Stimulated activated naive CD4-positive, alpha-beta T cell treated with Interleukin-2 at 50 U/mL for 16 hours (primary cell): ENCODE data around the gene TMUB2.
A peak's percentile ranks its signal among the peaks of the same experiment; 100 is the strongest.
"Not testable (repeated sequence)": the region's sequence is repeated elsewhere in the genome, so short reads cannot be mapped to it uniquely, and the experiment has no call there.

Experiments used
- DNase-seq: peaks from one replicate; lab custom pipeline; 2025; lab: John Stamatoyannopoulos, UW

TMUB2 gene

DNA sequence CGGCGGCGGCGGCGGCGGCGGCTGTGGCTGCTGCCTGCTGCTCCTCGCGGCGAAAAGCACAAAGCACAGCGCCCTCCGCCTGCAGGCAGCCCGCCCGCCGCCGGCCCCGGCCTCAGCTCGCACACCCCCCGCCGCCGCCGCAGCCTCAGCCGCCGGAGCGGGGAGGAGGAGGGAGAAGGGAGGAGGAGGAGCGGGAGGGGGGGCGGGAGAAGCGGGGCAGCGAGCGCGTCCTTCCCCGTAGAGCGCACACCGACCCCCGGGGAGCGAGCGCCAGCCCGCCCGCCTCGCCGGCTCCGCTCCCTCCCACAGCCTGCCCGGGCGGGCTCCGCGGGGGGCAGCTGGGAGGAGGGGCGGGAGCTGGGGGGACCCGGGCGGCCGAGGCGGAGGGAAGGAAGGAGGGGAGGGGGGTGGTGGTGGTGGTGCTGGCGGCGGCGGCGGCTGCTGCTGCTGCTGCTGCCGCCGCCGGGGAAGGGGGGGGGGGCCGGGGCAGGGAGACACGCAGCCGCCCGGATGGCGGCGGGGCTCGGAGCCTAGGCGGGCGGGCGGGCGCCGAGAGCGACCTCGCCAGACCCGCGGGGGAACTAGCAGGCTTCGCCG, 32.9 kb downstream of the TMUB2 start, which contains the start of gene UBTF:
Gene UBTF (minus strand): TSS at position 60 of the 597 bp plus-strand sequence. CDS start 1,446 bp downstream, outside the sequence.
- peak; percentile 63 for DNase-seq

DNA sequence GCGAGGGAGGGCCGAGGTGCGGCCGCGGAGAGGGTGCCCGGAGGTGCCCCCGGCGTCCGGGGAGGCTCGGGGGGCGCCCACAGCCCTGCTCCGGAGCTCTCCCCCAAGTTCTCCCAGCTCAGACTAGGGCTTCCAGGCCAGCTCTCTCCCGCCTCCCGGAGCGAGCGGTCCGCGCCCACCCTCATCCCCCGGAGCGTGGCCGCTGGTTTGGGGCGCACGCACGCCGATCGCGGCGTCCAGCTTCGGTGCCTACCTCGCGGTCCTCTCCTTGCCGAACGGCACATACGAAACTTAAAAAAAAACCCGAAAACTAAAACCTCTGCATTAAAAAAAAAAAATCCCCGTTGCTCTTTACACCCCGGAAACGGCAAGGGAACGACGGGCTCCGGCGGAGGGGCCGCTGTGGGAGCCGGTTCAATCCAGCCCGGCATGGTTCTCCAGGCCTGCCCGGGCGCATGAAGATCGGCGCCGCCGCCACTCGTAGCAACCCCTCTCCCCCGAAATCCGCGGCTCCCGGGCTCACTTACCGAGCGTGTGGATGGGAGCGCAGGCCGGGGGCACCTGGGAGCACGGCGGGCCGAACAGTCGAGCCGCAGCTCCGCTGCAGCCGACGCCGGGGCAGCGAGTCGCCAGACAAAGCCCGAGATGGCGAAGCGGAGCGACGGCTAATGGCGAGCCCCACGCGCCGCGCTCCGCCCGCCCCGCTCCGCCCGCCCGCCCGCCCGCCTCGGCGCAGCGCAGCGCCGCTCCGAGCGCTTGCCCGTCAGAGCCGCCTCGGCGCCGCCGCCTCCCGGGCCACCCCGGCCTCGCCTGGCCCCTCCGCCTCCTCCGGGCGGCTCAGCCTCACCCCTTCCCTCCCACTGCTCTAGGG, 33.7 kb downstream of the TMUB2 start:
- peak; percentile 51 for DNase-seq

DNA sequence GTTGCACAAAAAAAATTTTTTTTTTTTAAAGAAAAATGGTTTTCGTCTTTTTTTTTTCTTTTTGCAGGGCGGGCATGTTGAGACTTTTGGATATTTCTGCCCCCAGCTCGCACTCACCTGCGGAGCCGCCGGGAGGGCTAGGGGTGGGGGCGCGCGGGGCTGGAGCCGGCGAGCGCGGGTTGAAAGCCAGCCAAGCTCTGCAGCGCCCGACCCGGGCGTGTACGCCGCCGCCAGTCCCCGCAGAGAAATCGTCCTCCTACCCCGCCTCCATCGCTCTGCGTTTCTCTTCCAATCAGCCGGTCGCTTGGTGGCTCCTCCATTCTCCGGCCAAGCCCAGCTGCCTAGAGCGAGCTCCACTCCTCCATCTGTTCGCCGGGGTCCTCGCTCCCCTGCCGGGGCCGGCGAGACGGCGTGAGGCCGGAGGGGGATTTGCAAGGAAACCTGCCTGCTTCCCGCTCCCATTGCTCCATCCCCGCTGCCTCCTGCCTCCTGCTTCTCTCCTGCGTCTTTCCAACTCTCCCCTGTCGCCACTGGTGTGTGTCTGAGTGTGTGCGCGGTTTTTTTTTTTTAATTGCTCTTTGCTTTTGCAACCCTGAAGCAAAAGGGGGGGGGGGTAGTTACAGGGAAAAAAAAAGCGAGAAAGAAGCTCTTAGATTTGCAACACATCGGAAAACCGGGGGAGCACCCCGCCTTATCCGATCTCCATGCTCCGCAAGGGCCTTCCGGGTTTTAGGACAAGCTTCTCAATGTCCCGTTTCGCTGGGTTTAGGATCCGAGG, 34.5 kb downstream of the TMUB2 start:
- peak; percentile 65 for DNase-seq

DNA sequence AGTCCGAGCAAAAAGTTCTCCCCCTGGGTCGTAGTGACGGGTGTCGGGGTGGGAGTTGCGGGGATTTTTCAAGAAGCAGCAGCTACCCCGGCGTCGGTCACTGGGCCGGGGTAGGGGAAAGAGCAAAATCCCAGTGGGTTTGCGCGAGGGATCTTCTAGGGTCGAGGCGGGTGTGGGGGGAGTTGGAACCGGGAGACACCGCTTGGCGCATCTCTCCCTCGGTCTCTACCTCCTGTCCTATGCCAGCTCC, 35.0 kb downstream of the TMUB2 start:
- no peak for DNase-seq

DNA sequence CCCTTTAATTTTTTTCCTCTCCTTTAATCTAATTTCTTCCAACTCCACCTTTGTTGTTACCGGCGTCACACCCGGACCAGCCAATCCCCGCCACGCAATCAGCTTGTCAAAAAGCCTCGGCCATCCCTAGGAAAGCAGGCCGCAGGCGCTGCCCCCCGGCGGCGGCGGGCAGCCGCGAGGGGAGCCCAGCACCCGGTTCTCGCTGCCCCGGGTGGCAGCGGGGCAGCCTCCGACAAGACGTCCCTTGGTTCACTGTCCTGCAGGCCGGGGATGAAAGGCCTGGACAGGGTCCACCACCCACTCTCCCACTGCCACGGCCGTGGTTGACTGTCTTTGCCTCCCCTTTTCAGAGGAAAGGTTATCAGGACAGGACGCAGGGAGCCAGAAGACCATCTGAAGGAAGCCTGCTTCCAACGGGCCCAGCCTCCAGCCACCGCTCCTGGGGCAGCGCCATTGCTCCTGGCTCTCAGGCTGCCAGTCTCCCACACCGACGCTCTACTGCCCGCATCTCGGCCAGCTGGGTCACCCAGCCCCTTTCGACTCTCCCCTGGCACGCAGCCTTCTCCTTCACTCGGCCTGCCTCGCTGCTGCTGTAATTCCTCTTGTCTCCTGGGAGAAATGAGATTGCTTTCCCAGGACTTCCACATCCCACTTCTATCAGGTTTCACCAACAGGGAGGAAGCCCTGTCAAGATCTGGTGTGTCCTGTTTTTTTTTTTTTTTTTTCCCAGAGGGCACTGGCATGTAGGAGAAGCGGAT, 35.5 kb downstream of the TMUB2 start:
- peak; percentile 31 for DNase-seq

DNA sequence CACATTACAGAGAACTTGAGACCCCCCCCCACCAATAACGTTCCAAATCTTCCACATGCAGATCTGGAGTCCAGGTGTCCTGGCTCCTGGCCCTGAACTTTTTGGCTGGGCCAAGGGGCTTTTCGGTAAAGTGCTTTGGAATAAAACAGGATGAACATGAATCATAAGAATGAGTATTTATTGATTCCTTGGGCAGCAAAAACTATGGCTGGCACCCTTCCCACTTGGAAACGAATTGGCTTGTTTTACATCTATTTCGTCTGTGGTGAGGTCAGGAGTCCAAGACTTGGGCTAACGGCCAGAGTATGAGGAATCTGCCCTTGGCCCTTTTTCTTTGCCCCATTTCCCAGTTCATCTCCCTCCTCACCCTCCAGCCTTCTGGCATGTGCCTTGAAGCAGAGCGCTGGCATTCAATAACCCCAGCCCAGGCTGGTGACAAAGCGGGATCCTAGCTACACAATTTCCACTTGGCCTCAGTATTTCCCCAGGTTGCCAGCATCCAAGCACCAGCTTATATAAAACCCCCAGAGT, 36.8 kb downstream of the TMUB2 start:
- DNase-seq: no peak

DNA sequence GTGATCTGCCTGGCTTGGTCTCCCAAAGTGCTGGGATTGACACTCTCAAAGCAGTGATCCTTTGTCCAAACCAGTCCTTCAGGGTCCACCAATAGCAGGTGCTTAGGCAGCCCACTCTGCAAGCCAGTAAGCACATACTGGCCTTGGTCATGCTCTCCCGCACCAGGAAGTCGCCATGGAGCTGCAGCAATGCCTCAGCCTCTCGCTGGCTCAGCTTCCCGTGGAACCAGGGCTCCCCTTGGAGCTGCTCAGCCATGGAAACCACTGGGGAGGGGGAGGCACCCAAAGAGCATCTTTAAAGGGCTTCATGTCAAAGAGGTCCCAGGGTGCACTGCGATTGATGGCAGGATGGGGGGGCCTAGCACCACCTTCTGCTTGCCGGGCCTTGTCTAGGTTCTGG, 42.3 kb downstream of the TMUB2 start:
- DNase-seq: no peak

DNA sequence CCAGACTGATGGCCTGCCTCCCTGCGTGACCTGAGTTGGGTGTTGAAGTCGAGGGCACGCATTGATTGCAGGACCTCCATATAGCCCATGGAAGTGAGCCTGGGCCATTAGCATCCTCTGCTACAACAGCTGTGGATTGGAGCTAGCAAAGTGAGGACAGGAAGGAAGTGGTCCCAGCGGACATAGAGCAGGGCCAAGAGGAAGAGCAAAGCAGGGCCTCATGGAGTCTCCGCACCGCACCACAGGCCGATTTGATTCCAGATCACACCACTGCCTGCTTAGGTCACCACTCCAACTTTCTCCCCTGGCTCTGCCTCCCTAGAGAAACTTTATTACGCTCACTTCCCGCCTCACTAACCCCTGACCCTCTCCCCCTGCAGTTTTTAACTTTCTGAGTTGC, 43.4 kb downstream of the TMUB2 start:
- no peak for DNase-seq

DNA sequence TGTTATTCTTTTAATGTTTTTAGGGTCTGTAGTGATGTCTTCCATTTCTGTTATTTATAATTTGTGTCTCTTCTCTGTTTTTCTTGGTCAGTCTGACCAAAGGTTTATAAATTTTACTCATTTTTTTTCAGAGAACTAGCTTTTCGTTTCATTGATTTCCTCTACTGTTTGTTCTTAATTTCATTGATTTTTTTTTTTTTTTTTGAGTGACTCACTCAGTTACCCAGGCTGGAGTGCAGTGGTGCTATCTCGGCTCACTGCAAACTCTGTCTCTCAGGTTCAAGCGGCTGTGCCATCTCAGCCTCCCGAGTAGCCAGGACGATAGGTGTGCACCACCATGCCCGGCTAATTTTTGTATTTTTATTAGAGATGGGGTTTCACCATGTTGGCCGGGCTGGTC, 45.3 kb downstream of the TMUB2 start:
- DNase-seq: no peak

DNA sequence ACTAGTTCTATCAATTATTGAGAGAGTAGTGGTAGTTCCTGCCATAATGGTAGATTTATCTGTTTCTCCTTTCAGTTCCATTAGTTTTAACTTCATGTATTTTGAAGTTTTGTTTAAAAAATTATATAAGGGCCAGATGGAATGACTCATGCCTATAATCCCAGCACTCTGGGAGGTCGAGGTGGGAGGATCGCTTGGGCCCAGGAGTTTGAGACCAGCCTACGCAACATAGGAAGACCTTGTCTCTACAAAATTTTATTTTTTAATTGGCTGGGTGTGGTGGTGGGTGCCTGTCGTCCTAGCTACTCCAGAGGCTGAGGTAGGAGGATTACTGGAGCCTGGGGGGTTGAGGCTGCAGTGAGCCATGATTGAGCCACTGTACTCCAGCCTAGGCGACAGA, 46.8 kb downstream of the TMUB2 start:
- DNase-seq: no peak

DNA sequence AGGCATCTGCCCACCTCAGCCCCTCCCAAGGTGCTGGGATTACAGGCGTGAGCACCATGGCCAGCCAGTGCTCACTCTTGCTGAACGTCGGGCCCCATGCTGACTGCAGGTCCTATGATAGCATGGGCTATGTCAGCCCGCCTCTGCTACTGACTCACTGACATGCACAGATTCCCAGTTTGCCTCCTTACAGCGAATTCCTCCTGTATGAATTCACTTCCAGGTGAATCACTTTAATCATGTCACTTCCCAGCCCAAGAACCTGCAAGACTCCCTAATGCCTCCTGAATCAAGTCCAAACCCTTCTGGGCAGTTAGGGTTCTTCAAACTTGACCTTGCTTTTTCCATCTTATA, 48.8 kb downstream of the TMUB2 start:
- no peak for DNase-seq

DNA sequence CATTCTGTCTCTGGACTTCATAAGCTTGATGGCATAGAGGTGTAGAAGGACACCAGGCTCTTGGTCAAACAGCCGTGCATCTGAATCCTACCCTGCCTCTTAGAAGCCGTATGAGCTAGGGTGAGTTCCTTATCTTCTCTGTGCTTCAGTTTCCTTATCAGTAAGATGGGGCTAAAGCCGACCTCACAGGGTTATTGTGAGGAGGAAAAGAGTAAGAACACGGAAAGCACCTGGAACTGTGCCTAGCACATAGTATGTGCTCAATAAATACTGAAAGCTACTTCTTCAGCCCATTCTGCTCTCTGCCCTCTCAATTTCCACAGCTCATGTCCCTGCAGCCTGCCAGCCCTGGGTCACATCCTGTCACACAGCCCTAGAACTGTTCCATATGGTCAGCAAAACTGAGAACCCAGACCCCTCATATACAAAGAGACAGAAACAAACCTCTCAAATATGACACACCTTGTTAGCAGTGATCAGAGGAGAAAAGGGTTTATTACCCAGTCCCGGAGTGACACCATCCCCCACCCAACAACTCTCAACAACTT, 49.7 kb downstream of the TMUB2 start:
- no peak for DNase-seq

DNA sequence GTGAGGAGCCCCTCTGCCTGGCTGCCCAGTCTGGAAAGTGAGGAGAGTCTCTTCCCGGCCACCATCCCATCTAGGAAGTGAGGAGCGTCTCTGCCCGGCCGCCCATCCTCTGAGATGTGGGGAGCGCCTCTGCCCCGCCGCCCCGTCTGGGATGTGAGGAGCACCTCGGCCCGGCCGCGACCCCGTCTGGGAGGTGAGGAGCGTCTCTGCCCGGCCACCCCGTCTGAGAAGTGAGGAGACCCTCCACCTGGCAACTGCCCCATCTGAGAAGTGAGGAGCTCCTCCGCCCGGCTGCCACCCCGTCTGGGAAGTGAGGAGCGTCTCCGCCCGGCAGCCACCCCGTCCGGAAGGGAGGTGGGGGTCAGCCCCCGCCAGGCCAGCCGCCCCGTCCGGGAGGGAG, 51.1 kb downstream of the TMUB2 start:
- not testable (repeated sequence) for DNase-seq

DNA sequence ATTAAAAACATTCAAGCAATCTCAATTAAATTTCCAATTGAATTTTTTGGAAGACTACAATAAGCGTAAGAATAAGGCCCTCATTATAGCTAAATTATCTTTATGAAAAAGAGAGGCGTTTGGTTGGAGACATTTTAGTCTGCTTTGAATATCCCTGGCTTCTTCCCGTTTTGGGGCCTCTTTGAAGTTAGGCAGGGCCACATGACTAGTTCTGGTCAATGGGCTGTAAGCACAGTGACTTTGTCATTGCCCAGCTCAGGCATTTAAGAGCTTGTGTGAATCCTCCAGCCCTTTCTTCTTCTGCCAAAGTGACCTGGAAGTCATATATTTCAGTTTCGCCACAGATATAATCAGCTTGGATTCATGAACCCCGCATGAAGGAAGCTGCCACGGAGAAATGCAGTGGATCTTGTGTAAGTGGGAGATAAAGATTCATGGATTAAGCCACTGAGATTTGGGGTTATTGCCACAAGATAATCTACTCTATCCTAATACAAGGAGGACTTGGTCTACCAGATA, 54.4 kb downstream of the TMUB2 start:
- no peak for DNase-seq
